Bronchial epithelial cell (primary cell): ENCODE measurements around the gene SIL1. TPM values are rescaled to one million over a fixed set of nuclear protein-coding genes. Genes with fewer than 3 reads are reported as not detected.

Source experiments
- DNase-seq: peaks from one replicate; pipeline ENCODE4 v3.0.0-alpha.2; 2010; ENCODE audit warnings: low read depth
- FAIRE-seq: peaks from 2 replicates; lab custom pipeline; 2011; peaks lifted over from hg19 to GRCh38; lab: Jason Lieb, UNC
- H3K27me3 ChIP-seq: 2 replicates; pipeline ENCODE4 v1.5.1; 2011; ENCODE audit warnings: low read length; ENCODE audit not compliant: control insufficient read depth, insufficient read depth
- H3K36me3 ChIP-seq: 2 replicates; pipeline ENCODE4 v1.5.1; 2011; ENCODE audit warnings: low read length; ENCODE audit not compliant: control insufficient read depth, insufficient read depth
- H3K4me3 ChIP-seq: 2 replicates; pipeline ENCODE4 v1.5.1; 2011; ENCODE audit warnings: mild to moderate bottlenecking, low read depth, low read length, control low read depth
- CTCF ChIP-seq: IDR thresholded peaks from 2 replicates; pipeline ENCODE4 v1.5.1; 2011; ENCODE audit warnings: mild to moderate bottlenecking, moderate library complexity, low read length, control low read depth, inconsistent platforms; ENCODE audit not compliant: insufficient read depth, severe bottlenecking
- total RNA-seq: library from RNA; depleted of rRNA; stranded (reverse); fragments of >200 nt; gene quantifications from 2 replicates; pipeline ENCODE4 v1.2.1, GENCODE V29; 2014

The SIL1 gene
- total RNA-seq, 1 donor from 2014 or later = 85.3 TPM

GRCh38 chr5:139156814-139157213, 41.4 kb downstream of the SIL1 start:
- no peak for TF ChIP-seq CTCF
- Histone ChIP-seq H3K4me3 (no peak overlapping the region), H3K27me3 (no peaks in the 10 kb centered on the region), H3K36me3 (no peaks in the 10 kb centered on the region)
- DNase-seq (no peak), FAIRE-seq (no peak)

- no peak for DNase-seq
- no peak for FAIRE-seq
- Histone ChIP-seq H3K4me3 (no peak overlapping the region), H3K27me3 (no peaks in the 10 kb centered on the region), H3K36me3 (no peaks in the 10 kb centered on the region)
- TF ChIP-seq CTCF = no peak
Observed at GRCh38 chr5:139155333-139155732, 42.8 kb downstream of the SIL1 start.

GRCh38 chr5:139151902-139152301, 46.3 kb downstream of the SIL1 start:
- no peak for FAIRE-seq
- DNase-seq = no peak
- H3K27me3 ChIP-seq = no peaks in the 10 kb centered on the region

GRCh38 chr5:139150367-139150999, 47.7 kb downstream of the SIL1 start:
- FAIRE-seq (no peak), DNase-seq (no peak)
- Histone ChIP-seq H3K36me3 (no peaks in the 10 kb centered on the region), H3K4me3 (no peak overlapping the region), H3K27me3 (no peaks in the 10 kb centered on the region)
- no peak for TF ChIP-seq CTCF

More at GRCh38 chr5:139151902-139152301, 46.3 kb downstream of the SIL1 start:
- Histone ChIP-seq H3K36me3 (no peaks in the 10 kb centered on the region), H3K4me3 (no peak overlapping the region)
- no peak for TF ChIP-seq CTCF

GRCh38 chr5:139149477-139150199, 48.5 kb downstream of the SIL1 start:
- FAIRE-seq (no peak), DNase-seq (no peak)
- no peak for TF ChIP-seq CTCF
- H3K4me3 ChIP-seq = no peak overlapping the region
- H3K27me3 ChIP-seq = no peaks in the 10 kb centered on the region
- H3K36me3 ChIP-seq = no peaks in the 10 kb centered on the region
